HAP-1 (cell line): ENCODE data around the gene PROX2.

Experiments
- DNase-seq, 2 experiments: peaks; one replicate each; pipeline ENCODE4 v3.0.0-alpha.2; 2016 to 2020; ENCODE audit warnings: low spot score in 2 of 2
- H3K27me3 ChIP-seq: fragments of 250-450 bp; sonication (Bioruptor Pico); 2 replicates; pipeline ENCODE4 v1.5.1; 2020; ENCODE audit warnings: low read depth, mild to moderate bottlenecking, moderate library complexity
- H3K36me3 ChIP-seq: fragments of 250-450 bp; sonication (Bioruptor Pico); replicated peaks from 2 replicates; pipeline ENCODE4 v1.5.1; 2020; ENCODE audit warnings: mild to moderate bottlenecking
- H3K4me1 ChIP-seq: fragments of 250-450 bp; sonication (Bioruptor Pico); 2 replicates; pipeline ENCODE4 v1.5.1; 2020; ENCODE audit warnings: mild to moderate bottlenecking
- H3K4me3 ChIP-seq: fragments of 250-450 bp; sonication (Bioruptor Pico); 2 replicates; pipeline ENCODE4 v1.5.1; 2020; ENCODE audit warnings: mild to moderate bottlenecking, moderate library complexity
- H3K9me3 ChIP-seq: fragments of 250-450 bp; sonication (Bioruptor Pico); 2 replicates; pipeline ENCODE4 v1.5.1; 2020; ENCODE audit warnings: mild to moderate bottlenecking, moderate library complexity
- in situ Hi-C: fragments of 300-500 bp; cut with MboI; formaldehyde crosslinking; loops from 3 replicates; pipeline ENCODE4 v1.14.3; 2020; ENCODE audit warnings: low sequenced_read_pairs, inconsistent platforms, mixed read lengths

PROX2 gene

DNA sequence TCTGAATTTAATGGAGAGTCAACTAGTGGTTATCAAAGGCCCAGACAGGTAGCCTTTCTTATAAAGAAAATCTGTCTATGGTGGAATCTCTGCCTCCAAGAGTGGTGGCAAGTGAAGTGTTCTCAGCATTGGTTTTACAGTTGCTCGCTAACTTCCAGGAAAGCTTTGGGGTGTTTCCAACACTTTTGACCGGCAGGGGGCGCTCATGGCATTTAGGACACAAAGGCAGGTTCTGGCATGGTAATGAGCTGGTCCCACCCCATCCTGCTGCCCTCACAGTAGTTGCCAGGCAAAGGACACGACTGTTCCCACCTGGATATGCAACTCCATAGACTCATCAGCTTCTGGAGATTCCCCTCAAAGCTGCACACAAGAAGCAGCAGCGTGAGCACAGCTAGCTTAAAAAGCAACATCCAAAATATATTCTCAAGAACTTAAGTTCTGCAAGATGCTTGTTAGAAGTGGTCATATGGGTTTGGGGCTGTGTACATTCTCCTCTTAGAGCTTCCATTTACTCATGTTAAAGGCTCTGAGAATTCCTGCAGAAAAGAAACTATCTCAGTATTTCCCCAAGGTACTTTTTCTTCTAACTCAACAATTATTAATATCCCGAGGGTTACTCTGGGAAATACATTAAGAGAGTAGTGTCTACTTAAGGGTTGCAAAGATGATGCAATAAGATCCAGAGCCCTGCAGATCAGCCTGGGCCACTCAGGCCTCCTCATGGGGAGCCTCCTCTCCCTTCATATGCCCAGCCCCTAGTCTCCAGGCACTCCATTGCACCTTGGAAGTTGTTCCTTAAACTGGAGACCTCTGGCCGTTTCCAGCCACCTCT, 14.8 kb downstream of the PROX2 start:
- in situ Hi-C loops = no loop called here
- Histone ChIP-seq H3K27me3 (no peaks in the 10 kb centered on the region), H3K9me3 (no peaks in the 10 kb centered on the region), H3K36me3 (no peaks in the 10 kb centered on the region), H3K4me3 (no peak overlapping the region), H3K4me1 (no peaks in the 10 kb centered on the region; the same call in 1 of the 2 replicates)
- DNase-seq = peak; percentile 64 to 95

DNA sequence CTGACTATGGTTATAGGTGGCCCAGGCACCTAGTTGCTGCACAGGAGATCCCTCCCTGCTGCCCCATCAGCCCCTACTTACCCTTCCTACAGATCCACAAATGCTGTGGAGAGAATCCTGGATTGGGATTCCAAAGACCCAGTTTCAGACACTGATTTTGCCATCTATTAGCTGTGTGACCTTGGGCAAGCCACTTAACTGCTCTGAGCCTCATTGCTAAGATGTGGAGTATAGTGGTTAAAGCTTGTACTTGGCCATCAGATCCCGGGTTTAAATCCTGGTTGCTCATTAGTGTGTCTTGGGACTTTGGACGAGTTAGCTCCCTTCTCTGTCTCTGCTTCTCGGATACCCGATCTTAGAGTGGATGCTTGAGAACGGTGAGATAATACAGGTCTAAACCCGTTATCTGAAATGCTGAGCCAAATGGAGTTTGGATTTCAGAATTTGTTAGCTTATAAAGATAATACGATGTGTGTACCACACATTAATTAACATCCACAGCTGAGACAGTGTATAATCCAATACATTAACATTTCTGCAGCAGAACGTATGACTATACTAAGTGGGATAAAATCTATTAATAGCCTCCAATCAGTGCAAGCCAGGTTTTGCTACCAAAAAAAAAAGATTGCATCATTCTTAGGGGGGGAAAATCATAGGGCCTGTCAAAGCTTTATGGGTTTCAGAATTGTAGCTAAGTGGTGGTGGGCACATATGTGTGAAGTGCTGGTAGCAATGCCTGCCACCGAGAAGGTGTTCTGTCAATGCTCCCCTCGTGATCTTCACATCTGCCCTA, 16.0 kb downstream of the PROX2 start:
- Histone ChIP-seq H3K36me3 (no peaks in the 10 kb centered on the region), H3K4me3 (no peak overlapping the region), H3K4me1 (no peaks in the 10 kb centered on the region; the same call in 1 of the 2 replicates), H3K27me3 (no peaks in the 10 kb centered on the region), H3K9me3 (no peaks in the 10 kb centered on the region)
- in situ Hi-C loops = no loop called here
- no peak for DNase-seq

DNA sequence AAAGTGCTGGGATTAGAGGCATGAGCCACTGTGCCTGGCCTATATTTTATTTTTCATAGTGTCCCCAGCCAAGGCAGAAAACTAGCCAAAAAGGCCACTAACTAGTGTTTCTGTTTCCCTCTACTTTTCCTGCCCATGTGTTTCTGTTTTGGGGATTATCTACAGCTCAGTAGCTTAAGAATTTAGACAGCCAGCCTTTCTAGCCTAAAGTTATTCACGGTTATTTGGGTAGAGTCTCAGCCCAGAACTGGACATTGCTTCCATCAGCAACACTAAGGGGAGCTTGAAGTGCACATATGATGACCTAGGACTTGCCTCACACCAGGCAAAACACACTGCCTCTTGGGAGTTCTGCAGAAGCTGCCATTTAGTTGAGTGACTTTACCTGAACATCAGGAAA, 17.9 kb downstream of the PROX2 start:
- Histone ChIP-seq H3K36me3 (no peaks in the 10 kb centered on the region), H3K27me3 (no peaks in the 10 kb centered on the region), H3K4me3 (no peak overlapping the region), H3K4me1 (no peaks in the 10 kb centered on the region; the same call in 1 of the 2 replicates), H3K9me3 (no peaks in the 10 kb centered on the region)
- no peak for DNase-seq
- in situ Hi-C loops = no loop called here

DNA sequence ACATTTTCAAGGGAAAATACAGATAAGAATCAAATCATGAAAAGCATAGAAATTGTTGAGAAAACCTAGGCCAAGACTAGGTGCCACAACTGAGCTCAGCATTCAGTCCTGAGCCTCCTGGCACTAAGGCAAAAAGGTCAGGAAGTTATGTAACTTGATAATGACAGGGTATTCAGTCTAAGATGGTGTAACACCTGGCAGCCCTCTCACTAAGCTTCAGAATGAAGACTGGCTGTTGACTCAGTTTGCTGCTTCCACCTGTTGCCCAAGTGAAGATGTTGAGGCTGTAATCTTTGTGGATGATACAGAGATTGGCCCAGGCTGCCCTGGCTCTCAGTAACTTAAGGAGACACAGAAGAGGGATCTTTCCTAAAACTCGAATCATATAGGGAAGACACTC, 19.6 kb downstream of the PROX2 start:
- in situ Hi-C loops = no loop called here
- DNase-seq = no peak
- Histone ChIP-seq H3K27me3 (no peaks in the 10 kb centered on the region), H3K36me3 (no peaks in the 10 kb centered on the region), H3K4me3 (no peak overlapping the region), H3K4me1 (no peaks in the 10 kb centered on the region; the same call in 1 of the 2 replicates), H3K9me3 (no peaks in the 10 kb centered on the region)

DNA sequence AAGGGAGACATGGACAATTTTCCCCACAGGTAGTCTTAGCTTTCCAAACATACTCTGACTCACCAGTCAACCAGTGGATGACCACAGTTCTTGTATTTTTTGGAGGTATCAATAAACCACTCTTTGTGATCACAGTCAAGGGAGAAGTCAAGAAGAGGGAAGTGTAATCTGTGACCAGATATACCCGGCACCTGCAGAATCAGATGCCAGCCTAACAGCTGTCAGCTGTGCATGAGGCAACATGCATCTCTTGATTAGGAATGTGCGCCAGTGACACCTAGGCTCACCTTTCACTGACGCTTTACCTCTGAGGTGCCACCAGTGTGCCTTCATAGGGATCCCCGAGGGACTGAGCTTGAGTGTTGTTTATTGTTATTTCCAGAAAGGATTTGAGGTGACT, 20.0 kb downstream of the PROX2 start:
- H3K9me3 ChIP-seq = no peaks in the 10 kb centered on the region
- DNase-seq = no peak
- no peak overlapping the region for H3K4me3 ChIP-seq
- H3K36me3 ChIP-seq = no peaks in the 10 kb centered on the region
- in situ Hi-C loops = no loop called here
- H3K27me3 ChIP-seq = no peaks in the 10 kb centered on the region
- H3K4me1 ChIP-seq = no peaks in the 10 kb centered on the region

DNA sequence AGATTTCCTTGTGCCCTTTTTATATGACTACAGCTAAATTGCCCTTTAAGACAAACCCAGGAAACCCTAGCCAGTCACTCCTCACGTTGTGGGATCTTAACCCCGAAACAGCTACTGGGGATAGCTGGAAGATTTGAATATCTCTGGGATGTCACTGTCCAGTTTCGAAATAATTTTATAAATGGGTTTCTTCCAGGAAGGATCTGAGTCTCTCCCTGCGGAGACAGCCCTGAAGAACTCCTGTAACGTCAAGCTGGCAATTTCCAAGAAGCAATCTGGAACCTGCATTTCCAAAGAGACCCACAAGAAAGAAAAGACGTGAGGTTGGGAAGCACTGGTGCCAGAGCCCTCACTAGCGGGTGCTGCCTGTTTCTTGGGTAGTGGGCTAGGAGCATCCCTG, 20.9 kb downstream of the PROX2 start:
- no peak for DNase-seq
- no peak overlapping the region for H3K4me3 ChIP-seq
- H3K9me3 ChIP-seq = no peaks in the 10 kb centered on the region
- in situ Hi-C loops = no loop called here
- H3K4me1 ChIP-seq = no peaks in the 10 kb centered on the region
- no peaks in the 10 kb centered on the region for H3K36me3 ChIP-seq
- no peaks in the 10 kb centered on the region for H3K27me3 ChIP-seq

DNA sequence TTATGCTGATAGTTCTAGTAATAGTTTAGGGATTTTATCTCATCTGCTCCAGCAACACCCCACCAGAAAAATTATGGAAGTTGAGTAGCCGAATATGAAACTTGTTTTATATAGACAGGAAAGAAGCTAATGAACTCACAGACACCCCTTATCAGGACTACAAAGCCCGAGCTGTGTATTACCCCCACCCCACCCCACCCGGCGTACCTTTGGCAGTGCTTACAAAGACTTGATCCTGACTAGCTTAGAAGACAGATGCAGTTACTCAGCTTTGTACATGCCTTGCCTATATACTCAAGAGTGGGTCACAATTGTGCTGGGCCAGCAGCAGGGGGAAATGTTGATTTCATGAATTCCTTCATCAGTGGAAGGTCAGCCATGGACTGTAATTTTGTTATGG, 22.4 kb downstream of the PROX2 start:
- no peaks in the 10 kb centered on the region for H3K36me3 ChIP-seq
- DNase-seq = no peak

DNA sequence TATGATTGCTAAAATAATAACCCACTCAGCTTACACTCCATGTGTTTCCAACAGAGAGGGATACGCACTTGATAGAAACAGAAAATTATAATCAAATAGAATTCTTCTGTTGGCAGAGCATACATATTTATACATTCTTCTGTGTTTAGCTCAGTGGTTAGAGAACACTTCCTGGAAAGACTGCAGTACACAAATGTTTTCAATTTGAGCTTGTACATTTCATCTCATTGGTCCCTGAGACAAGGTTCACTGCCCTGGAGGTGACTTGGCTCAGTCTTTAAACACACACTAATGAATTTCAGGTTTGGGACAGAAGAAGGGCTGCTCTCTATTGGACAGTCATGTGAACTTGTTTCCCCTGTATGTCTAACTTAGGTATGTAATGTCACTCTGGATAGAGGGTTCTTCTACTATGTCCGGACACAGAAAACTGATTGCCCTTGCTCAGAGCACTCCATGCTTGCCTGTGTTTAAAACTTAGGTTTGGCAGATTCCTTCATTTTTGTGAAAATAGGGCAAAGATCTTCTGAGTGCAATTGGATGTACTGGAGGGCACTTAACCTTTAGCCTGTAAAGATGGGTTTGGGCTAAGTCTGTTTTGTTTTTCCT, 22.9 kb downstream of the PROX2 start:
- Histone ChIP-seq H3K4me3 (no peak overlapping the region), H3K27me3 (no peaks in the 10 kb centered on the region), H3K36me3 (no peaks in the 10 kb centered on the region), H3K4me1 (no peaks in the 10 kb centered on the region), H3K9me3 (no peaks in the 10 kb centered on the region)
- DNase-seq = no peak
- in situ Hi-C loops = no loop called here

More for the DNA sequence above, 22.4 kb downstream of the PROX2 start:
- in situ Hi-C loops = no loop called here
- H3K4me1 ChIP-seq = no peaks in the 10 kb centered on the region
- no peak overlapping the region for H3K4me3 ChIP-seq
- H3K9me3 ChIP-seq = no peaks in the 10 kb centered on the region
- H3K27me3 ChIP-seq = no peaks in the 10 kb centered on the region

DNA sequence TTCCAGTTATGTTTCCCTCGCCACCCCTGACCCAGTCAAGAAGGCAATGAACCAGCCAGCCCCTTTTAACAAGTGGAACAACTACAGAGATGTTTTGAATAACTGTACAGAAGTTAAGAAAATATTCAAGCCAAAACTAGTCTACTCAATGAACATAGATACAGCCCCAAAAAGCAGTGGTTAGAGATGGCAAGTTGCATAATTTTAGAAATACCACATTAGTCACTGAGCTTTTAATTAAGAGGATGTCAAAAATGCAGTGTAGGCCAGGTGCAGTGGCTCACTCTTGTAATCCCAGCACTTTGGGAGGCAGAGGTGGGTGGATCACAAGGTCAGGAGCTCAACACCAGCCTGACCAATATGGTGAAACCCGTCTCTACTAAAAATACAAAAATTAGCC, 27.2 kb downstream of the PROX2 start:
- Histone ChIP-seq H3K9me3 (no peaks in the 10 kb centered on the region), H3K36me3 (no peaks in the 10 kb centered on the region), H3K27me3 (no peaks in the 10 kb centered on the region), H3K4me3 (no peak overlapping the region), H3K4me1 (no peaks in the 10 kb centered on the region)
- in situ Hi-C loops = no loop called here
- DNase-seq = no peak

DNA sequence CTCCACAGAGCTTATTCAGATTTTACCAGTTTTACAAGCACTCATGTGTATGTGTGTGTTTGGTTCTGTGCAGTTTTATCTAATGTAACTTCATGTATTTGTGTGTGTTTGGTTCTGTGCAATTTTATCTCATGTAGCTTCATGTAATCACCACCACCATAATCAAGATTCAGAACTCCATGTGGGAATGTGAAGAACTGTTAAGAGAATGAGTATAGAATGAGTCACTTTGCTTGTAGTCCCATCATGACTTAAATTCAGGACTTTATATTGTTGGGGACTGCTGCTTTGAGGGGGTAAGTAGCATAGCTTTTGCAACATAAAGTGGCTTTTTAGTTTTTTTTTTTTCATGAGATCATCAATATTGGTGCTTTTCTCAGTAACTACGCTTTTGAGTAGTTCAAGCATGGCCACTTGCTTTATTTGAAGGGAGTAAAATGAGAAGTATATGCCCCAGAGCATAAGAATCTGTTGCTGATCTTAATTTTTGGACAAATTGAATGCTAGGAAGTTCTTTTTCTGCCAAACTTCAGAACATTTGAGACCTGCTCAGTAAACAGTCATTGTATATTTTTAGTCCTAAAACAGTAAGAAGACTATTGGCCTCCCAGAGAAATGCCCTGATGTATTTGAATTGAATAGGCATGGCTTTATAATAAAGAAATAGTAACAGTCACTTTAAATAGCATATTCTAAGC, 28.8 kb downstream of the PROX2 start:
- in situ Hi-C loops = no loop called here
- DNase-seq = no peak
- no peaks in the 10 kb centered on the region for H3K9me3 ChIP-seq
- H3K4me3 ChIP-seq = no peak overlapping the region
- no peaks in the 10 kb centered on the region for H3K4me1 ChIP-seq
- no peaks in the 10 kb centered on the region for H3K27me3 ChIP-seq
- H3K36me3 ChIP-seq = no peaks in the 10 kb centered on the region

DNA sequence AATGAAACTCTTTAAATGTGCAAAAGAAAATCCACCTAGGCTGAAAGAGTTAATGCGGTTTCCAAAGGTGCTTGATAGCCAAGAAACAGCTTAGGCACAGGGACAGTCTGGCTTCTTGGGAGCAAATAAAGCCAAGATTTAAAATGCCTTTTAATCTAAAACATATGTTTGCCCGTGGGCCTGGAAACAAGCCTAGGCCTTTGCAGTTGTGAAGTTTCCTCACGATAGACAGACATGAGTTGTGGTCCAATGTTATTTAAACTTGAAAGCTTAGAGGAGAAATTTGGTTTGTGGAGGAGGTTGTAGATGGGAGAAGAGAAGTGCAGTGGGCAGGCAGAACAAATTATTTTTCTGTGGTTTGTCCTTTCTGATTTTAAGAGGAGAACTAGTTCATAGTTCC, 29.8 kb downstream of the PROX2 start:
- no peaks in the 10 kb centered on the region for H3K36me3 ChIP-seq
- H3K9me3 ChIP-seq = no peaks in the 10 kb centered on the region
- no peak overlapping the region for H3K4me3 ChIP-seq
- in situ Hi-C loops = no loop called here
- no peak for DNase-seq
- H3K27me3 ChIP-seq = no peaks in the 10 kb centered on the region
- no peaks in the 10 kb centered on the region for H3K4me1 ChIP-seq

DNA sequence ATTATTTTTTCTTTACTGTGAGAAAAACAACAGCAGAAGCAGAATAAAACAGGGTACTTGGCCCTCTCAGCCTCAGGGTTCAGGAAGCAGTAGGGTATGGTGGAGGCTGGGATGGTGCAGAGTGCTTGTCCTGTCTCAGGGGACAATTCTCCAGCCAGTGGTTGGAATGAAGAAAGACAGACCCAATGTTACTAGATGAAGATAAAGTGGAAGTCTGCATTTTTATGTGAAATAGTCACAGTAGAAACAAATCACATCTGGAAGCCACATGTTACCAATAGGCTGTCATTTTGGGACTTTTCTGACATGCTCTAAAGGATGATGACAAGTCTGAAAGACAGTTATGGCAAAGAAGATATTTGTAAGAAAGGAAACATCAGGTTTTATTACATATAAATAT, 32.3 kb downstream of the PROX2 start:
- Histone ChIP-seq H3K4me1 (no peaks in the 10 kb centered on the region), H3K36me3 (no peaks in the 10 kb centered on the region; the same call in 1 of the 2 replicates), H3K9me3 (no peaks in the 10 kb centered on the region), H3K4me3 (no peak overlapping the region), H3K27me3 (no peaks in the 10 kb centered on the region)
- no peak for DNase-seq
- in situ Hi-C loops = no loop called here
